Epithelial cell of umbilical artery (primary cell): ENCODE data around the gene HOXB8. TPM values are rescaled to one million over a fixed set of nuclear protein-coding genes. Genes with fewer than 3 reads are reported as not detected.

Source experiments
- total RNA-seq: library from RNA; depleted of rRNA; stranded (reverse); fragments of >200 nt; gene quantifications from 2 replicates; pipeline ENCODE4 v1.2.3, GENCODE V29; 2014

Gene HOXB8
- total RNA-seq = 2.0 and 3.6 TPM in 2 replicates

DNA sequence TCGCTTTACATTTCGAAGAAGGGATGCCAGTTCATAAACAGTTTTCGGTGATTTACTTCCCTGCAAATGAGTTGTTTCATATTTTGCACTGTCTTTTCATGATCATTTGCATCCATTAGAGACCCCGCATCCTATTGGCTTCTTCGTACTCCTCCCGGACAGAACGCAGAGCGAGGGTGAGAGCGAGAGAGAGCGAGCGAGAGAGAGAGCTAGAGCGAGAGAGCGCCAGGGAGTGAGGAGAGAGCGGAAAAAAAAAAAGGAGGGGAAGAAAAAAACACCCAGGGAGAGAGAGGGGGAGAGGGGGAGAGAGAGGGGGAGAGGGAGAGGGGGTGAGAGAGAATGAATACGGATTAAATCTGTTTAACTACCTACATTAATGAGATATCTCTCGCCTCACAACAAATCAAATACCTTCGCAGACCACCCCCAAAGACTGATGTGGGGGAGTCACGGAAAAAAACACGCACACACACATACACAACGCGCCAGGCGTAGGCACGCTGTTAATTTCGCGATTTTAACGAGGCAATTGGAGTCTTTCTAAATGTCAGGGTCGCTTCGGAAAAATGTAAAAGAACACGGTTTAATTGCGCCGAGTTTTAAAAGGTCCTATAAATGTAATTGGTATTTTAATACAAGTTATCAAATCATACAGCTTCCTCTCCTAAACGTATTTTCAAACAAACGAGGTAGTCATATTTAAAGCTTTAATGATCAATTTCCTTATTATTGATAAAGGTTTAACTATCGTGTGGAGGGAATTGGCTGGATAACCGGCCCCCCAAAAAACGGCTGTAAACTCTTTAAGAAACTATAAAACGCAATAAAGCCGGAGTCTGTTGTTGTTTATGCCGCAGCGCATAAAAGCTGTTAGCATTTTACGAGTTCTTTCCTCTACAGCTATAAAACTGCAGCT is at the start of gene HOXB8:
TSS of gene HOXB8 (minus strand) at position 246 of the 916 bp plus-strand sequence. CDS start 588 bp downstream, outside the sequence.

DNA sequence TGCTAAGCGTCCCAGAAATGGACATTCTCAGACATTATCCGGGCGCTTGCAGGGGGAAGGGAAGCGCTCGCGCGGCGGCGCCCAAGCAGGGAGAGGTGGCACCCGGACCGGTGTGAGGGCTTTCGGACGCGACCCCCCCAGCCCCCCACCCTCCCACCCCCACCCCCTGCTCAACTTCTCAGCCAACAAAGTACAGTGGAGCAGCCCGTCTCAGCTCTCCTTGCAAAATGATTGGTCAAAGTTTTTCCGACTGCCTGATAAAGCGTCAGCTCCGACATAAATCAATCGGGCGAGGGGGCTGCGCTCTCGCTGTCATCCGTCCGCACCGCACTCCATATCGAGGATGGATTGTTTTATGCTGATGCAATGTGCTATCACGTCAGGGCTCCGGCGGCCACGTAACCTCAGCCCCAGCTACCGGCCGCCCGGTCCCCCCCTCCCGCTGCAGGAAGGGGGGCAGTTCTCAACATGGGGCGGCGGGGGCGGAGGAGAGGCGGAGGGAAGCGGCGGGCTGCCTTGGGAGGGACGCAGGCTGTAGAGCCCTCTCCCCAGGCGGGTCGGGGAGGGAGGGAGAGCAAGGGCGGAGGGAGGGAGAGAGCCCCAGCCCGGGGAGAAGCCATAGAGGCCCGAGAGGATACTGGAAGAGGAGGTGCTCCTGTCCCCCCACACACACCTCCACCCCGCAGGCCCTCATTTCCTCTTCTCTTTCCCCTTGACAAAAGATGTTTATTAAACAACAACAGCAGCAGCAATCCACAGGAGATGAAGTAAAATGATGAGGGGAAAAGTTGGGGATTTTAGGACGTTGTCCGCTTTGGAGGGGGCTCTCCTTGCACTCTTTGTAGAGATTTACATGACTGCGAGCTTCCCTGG is 11.4 kb upstream of the HOXB8 start, which contains the start of gene HOXB9:
TSS of gene HOXB9 (minus strand) at position 114 of the 873 bp plus-strand sequence. CDS start at position 25, 89 bp downstream.

DNA sequence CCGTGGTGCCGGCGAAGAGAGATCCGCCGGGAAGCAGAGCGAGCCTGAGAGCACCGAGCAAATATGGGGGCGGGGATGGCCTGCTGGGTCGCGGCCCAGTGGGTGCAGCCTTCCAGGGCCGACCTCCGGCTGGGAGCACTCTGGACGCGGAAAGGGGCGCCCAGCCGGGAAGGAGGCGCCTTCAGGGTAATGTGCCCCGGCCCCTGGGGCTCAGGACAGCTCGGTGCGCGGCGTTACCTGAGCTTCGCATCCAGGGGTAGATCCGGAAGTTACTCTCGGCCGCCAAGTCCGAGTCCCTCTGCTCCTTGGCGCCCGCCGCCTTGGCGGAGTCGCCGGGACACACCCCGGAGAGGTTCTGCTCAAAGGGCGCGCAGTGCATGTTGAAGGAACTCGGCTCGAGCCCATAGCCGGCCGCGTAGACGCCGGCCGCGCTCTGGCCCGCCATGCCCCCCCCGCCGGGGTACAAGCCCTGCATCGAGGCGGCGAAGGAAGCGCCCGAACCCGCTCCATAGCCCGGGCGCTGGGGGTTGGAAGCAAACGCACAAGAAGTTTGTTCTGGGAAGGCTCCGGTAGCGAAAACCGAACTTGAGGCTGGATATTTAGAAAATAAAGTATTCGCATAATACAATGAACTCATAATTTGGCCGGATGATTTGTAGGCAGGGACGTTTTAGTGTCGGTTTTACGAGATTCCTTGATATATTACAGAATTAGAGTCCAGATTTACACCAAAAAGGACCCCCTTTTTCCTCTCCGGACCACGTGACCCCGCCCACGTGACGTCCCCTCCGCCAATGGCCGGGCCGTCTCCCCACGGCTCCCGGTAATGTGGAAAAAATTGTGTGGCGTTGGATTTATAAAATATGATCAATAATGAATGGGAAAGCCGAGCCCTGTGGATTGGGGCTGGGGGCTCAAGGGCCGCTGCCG is 4.5 kb downstream of the HOXB8 start, which contains the start of gene HOXB7:
TSS of gene HOXB7 (minus strand) at position 736 of the 930 bp plus-strand sequence. CDS start at position 637, 99 bp downstream.

DNA sequence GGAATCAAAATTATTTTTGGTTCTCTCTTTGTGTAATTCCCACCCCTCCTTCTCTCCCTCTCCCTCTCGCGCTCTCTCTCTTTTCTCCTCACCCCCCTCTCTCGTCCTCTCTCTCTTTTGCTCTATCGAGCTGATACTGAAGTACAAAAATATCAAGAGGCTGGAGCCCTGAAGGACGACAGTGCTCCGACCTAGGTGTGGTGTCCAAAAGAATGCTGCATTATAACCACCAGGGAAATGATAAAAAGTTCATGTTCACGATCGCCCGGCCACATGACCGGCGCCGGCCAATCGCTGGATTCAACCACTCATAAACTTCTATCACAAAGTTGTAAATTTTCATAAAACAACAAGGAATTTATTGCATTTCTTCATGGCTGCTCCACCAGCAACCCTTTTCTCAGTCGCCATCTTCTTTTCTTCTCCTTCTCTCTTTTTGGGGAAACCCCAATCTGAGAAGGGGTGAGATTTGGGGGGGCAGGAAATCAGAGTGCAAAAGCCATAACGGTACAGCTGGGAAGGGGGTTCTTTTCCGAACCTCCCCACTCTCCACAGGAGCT is 10.2 kb downstream of the HOXB8 start, which contains the start of gene HOXB6:
TSS of gene HOXB6 (minus strand) at position 217 of the 560 bp plus-strand sequence. CDS start 6,836 bp downstream, outside the sequence.

DNA sequence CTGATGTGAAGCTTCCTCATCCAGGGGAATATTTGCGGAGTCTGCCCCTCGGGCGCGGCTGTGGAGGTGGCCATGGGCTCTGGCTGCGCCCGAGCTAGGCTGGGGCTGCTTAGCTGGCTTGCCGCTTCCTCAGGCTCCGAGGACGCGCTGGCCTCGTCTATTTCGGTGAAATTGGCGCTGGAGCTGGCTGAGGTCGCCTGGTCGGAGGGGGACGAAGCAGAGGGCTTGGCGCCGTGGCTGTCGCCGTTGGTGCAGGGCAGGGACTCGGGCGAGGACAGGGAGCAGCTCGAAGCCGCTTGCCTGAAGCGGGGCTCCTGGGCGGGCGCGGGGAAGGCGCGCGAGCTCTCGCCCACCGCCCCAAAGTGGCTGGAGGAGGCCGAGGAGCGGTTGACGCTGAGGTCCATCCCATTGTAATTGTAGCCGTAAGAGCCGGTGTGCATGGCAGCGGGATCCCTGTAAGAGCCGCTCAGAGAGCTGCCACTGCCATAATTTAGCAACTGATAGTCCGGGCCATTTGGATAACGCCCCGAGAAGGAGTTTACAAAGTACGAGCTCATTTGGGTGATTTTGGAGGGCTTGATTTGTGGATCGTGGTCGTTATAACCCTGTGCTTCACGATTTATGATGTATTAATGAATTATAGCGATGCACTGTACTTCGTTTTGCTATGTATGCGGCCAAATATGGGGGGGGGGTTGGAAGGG is 21.8 kb downstream of the HOXB8 start, which contains the start of gene HOXB5:
TSS of gene HOXB5 (minus strand) at position 654 of the 704 bp plus-strand sequence. CDS start at position 557, 97 bp downstream.

DNA sequence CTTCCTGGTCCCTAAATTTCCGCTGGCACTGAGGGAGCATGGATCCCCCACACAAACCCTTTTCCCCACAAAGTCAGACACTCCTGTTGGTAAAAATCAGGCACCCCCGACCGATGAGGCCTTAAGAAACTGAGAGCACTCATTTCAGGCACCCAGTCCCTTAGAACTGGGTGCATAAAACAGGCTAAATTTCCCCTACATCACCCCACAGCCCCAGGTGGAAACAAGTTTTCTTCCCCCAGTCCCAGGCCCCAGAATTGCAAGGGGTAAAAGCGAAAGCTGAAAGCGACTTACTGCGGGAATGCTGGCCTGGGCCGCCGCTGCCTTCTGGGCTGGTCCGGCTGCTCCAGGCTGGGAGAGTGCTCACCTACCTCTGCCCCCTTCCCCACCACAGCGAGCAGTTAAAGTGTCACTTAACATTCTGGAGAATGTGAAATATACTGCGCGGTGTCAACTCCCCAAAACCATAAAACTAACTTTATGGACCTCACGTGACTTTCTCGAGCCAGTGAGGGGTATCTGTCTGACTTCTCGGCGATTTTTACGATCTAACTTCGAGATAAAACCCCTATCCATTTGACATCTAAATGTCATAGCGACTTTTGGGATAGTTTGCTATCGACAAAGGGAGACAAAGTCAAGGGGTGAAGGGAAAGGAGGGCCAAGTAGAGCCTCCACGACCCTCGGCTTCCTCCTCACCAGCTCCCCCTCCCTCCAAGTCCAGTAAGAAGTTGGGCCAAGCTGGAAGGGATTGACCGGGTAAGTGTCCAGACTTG is 25.1 kb downstream of the HOXB8 start, which contains the start of gene HOXB3:
TSS of gene HOXB3 (minus strand) at position 411 of the 776 bp plus-strand sequence. CDS start 37,767 bp downstream, outside the sequence.

DNA sequence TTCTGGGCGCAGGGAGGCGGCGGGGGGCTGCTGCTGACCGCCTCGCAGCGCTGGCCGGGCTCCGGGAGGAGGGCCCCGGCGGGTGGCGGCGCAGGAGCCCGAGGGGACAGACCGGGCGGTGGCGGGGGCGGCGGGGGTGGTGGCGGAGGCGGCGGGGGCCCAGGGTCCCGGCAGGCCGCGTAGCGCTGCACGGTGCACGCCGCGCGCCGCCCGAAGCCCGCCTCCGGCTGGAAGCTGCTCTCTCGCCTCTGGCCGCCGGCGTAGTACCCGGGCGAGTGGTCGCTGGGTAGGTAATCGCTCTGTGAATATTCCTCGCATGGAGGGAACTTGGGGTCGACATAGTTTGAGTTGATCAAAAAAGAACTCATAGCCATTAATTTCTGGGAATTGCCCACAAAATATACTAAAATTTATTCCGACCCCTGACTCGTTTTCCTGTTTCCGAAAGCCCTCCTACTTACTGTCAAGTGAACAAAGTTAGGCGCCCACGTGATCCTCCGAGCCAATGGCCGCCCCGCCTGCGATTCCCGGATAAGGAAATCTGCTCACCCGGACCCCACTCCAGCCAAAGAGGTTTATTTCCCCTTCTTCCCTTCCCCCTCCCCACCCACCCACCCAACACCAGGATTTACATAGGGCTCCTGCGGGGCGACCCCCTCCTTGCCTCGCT is 37.0 kb downstream of the HOXB8 start, which contains the start of gene HOXB4:
TSS of gene HOXB4 (minus strand) at position 405 of the 670 bp plus-strand sequence. CDS start at position 374, 31 bp downstream.

Other genes with a start within 250 kb of the HOXB8 start
- gene SKAP1, start 185.1 kb downstream of the HOXB8 start, total RNA-seq = 0.46 and 0.65 TPM in 2 replicates
- gene HOXB1, start 84.3 kb downstream of the HOXB8 start, total RNA-seq = not detected in 2 replicates
- gene HOXB2, start 70.2 kb downstream of the HOXB8 start, total RNA-seq = 3.3 and 5.8 TPM in 2 replicates
- gene HOXB4, start 36.9 kb downstream of the HOXB8 start, total RNA-seq = 3.2 and 4.6 TPM in 2 replicates
- gene HOXB3, start 25.1 kb downstream of the HOXB8 start, total RNA-seq = 5.8 and 11.2 TPM in 2 replicates
- gene HOXB5, start 21.5 kb downstream of the HOXB8 start, total RNA-seq = under 0.01 and 0.61 TPM in 2 replicates
- gene HOXB6, start 10.3 kb downstream of the HOXB8 start, total RNA-seq = 6.2 and 12.9 TPM in 2 replicates
- gene HOXB7, start 4.3 kb downstream of the HOXB8 start, total RNA-seq = 8.4 and 13.8 TPM in 2 replicates
- 0.32 and 0.76 TPM in 2 replicates for gene HOXB9, start 11.1 kb upstream of the HOXB8 start, total RNA-seq
- gene PRAC1, start 107.2 kb upstream of the HOXB8 start, total RNA-seq = not detected in 2 replicates
- gene PRAC2, start 107.9 kb upstream of the HOXB8 start, total RNA-seq = not detected in 2 replicates
- gene HOXB13, start 113.5 kb upstream of the HOXB8 start, total RNA-seq = not detected in 2 replicates
- gene TTLL6, start 201.9 kb upstream of the HOXB8 start, total RNA-seq = not detected in 2 replicates
- 19.5 and 53.8 TPM in 2 replicates for gene CALCOCO2, start 215.7 kb upstream of the HOXB8 start, total RNA-seq